Neural cell (in vitro differentiated cells): ENCODE data around the gene OR51G1. TPM values are rescaled to one million over a fixed set of nuclear protein-coding genes. Genes with fewer than 3 reads are reported as not detected.

ENCODE experiments used
- H2AFZ ChIP-seq: fragments of 200-600, 300-800 bp; sonication (generic), shearing (Covaris generic); 2 replicates; pipeline ENCODE4 v1.6.0; 2014; ENCODE audit warnings: low read depth, mild to moderate bottlenecking, antibody characterized with exemption, low read length, moderate library complexity
- H3F3A ChIP-seq: fragments of 200-600 bp; shearing (Covaris generic); 2 replicates; pipeline ENCODE4 v1.6.1; 2016; ENCODE audit warnings: mild to moderate bottlenecking, moderate library complexity, mixed read lengths, antibody characterized with exemption, low read length; ENCODE audit not compliant: insufficient read depth, poor library complexity, severe bottlenecking
- H3K27ac ChIP-seq: fragments of 200-600, 300-800 bp; sonication (generic), shearing (Covaris generic); 2 replicates; pipeline ENCODE4 v1.5.1; 2014; ENCODE audit warnings: mild to moderate bottlenecking, low read length, moderate library complexity
- H3K27me3 ChIP-seq: fragments of 300-800, 200-600 bp; sonication (generic), shearing (Covaris generic); 2 replicates; pipeline ENCODE4 v1.6.0; 2014; ENCODE audit warnings: mild to moderate bottlenecking, low read depth, low read length, moderate library complexity; ENCODE audit not compliant: insufficient read depth
- H3K36me3 ChIP-seq: fragments of 300-800, 200-600 bp; sonication (generic), shearing (Covaris generic); 2 replicates; pipeline ENCODE4 v1.5.1; 2014; ENCODE audit warnings: mild to moderate bottlenecking, antibody characterized with exemption, low read length, moderate library complexity; ENCODE audit not compliant: insufficient read depth
- H3K4me2 ChIP-seq: fragments of 300-800, 200-600 bp; sonication (generic), shearing (Covaris generic); 2 replicates; pipeline ENCODE4 v1.6.0; 2014; ENCODE audit warnings: mild to moderate bottlenecking, low read length
- H3K4me3 ChIP-seq: fragments of 300-800, 200-600 bp; sonication (generic), shearing (Covaris generic); 2 replicates; pipeline ENCODE4 v1.5.1; 2014; ENCODE audit warnings: mild to moderate bottlenecking, low read length, moderate library complexity
- H3K79me2 ChIP-seq: fragments of 200-600 bp; shearing (Covaris generic); replicated peaks from 2 replicates; pipeline ENCODE4 v1.6.0; 2014; ENCODE audit warnings: mild to moderate bottlenecking, low read length, moderate library complexity; ENCODE audit not compliant: insufficient read depth
- H3K9ac ChIP-seq: fragments of 300-800, 200-600 bp; sonication (generic), shearing (Covaris generic); 2 replicates; pipeline ENCODE4 v1.6.1; 2016; ENCODE audit warnings: mild to moderate bottlenecking, low read length, mixed read lengths
- H3K9me2 ChIP-seq: fragments of 200-600 bp; shearing (Covaris generic); 2 replicates; pipeline ENCODE4 v1.6.1; 2016; ENCODE audit warnings: mild to moderate bottlenecking, low read length, mixed read lengths; ENCODE audit not compliant: insufficient read depth
- H3K9me3 ChIP-seq: fragments of 200-600, 300-800 bp; sonication (generic), shearing (Covaris generic); 2 replicates; pipeline ENCODE4 v1.6.1; 2016; ENCODE audit warnings: mild to moderate bottlenecking, mixed run types, low read length, moderate library complexity, mixed read lengths
- H4K20me1 ChIP-seq: fragments of 200-600 bp; shearing (Covaris generic); 2 replicates; pipeline ENCODE4 v1.6.1; 2016; ENCODE audit warnings: mild to moderate bottlenecking, mixed run types; ENCODE audit not compliant: insufficient read depth
- EP300 ChIP-seq: fragments of 450-650 bp; conservative IDR thresholded peaks from 2 replicates; pipeline ENCODE4 v1.6.1; 2014; ENCODE audit warnings: antibody characterized with exemption, mild to moderate bottlenecking, moderate library complexity; ENCODE audit not compliant: poor library complexity, severe bottlenecking
- EZH2 ChIP-seq: fragments of 200-600, 300-800 bp; shearing (Covaris generic), sonication (generic); IDR thresholded peaks from 2 replicates; pipeline ENCODE4 v1.6.1; 2014; ENCODE audit warnings: antibody characterized with exemption, low read length, borderline replicate concordance, mild to moderate bottlenecking; ENCODE audit not compliant: insufficient read depth, poor library complexity, severe bottlenecking
- MXI1 ChIP-seq: fragments of 450-650 bp; conservative IDR thresholded peaks from 2 replicates; pipeline ENCODE4 v1.6.1; 2014; ENCODE audit warnings: antibody characterized with exemption, mild to moderate bottlenecking; ENCODE audit not compliant: poor library complexity, severe bottlenecking
- POLR2AphosphoS5 ChIP-seq: IDR thresholded peaks from 2 replicates; pipeline ENCODE4 v1.6.1; 2012
- RAD21 ChIP-seq: fragments of 450-650 bp; conservative IDR thresholded peaks from 2 replicates; pipeline ENCODE4 v1.6.1; 2014; ENCODE audit warnings: antibody characterized with exemption, mild to moderate bottlenecking, moderate library complexity
- SMC3 ChIP-seq: fragments of 450-650 bp; conservative IDR thresholded peaks from 2 replicates; pipeline ENCODE4 v1.6.1; 2014; ENCODE audit warnings: antibody characterized with exemption, mild to moderate bottlenecking, moderate library complexity; ENCODE audit not compliant: poor library complexity
- TAF1 ChIP-seq: IDR thresholded peaks from 2 replicates; pipeline ENCODE4 v1.6.1; 2012; ENCODE audit warnings: low read depth
- polyA plus RNA-seq: library from polyadenylated mRNA; depleted of rRNA; stranded (reverse); fragments of >200 nt; gene quantifications from 2 replicates; pipeline ENCODE4 v1.2.3, GENCODE V29; 2014
- TF ChIP-seq, protein P1 (sequence below): IDR thresholded peaks from 2 replicates; pipeline ENCODE4 v1.6.1; 2012; ENCODE audit warnings: borderline replicate concordance
- TF ChIP-seq, protein P2 (sequence below): fragments of 450-650 bp; IDR thresholded peaks from 2 replicates; pipeline ENCODE4 v1.5.1; 2014; ENCODE audit warnings: antibody characterized with exemption, mild to moderate bottlenecking, moderate library complexity; ENCODE audit not compliant: poor library complexity, severe bottlenecking

Gene OR51G1
- polyA plus RNA-seq, 1 donor from 2014 or later: not detected

DNA sequence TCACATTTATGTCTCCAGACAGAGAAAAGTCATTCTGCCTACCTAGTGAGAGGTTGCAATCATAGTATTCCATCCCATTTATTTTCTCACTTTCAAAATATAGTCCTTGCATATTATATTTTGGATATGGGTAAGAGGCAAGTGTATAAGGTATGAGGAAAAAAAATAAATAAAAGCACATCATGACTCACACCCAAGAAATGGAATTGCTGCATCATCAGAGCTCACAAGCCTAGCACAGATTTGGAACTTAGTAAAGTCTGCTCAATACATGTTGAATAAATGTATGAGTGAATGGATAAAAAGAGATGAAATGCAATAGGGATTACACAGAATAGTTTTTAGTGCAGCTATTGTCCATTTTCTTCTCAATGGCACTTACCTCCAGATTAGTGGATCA lies 2.5 kb upstream of the OR51G1 start:
- Histone ChIP-seq H3K9ac (no peak overlapping the region), H3K36me3 (no peaks in the 10 kb centered on the region), H3F3A (no peaks in the 10 kb centered on the region), H3K27ac (no peak overlapping the region), H3K4me2 (no peak overlapping the region), H3K4me3 (no peak overlapping the region), H2AFZ (no peak overlapping the region), H3K27me3 (no peaks in the 10 kb centered on the region), H3K79me2 (no peaks in the 10 kb centered on the region), H3K9me2 (no peaks in the 10 kb centered on the region), H4K20me1 (no peaks in the 10 kb centered on the region), H3K9me3 (no peaks in the 10 kb centered on the region)
- no peak for TF ChIP-seq TAF1
- TF ChIP-seq, protein P1, sequence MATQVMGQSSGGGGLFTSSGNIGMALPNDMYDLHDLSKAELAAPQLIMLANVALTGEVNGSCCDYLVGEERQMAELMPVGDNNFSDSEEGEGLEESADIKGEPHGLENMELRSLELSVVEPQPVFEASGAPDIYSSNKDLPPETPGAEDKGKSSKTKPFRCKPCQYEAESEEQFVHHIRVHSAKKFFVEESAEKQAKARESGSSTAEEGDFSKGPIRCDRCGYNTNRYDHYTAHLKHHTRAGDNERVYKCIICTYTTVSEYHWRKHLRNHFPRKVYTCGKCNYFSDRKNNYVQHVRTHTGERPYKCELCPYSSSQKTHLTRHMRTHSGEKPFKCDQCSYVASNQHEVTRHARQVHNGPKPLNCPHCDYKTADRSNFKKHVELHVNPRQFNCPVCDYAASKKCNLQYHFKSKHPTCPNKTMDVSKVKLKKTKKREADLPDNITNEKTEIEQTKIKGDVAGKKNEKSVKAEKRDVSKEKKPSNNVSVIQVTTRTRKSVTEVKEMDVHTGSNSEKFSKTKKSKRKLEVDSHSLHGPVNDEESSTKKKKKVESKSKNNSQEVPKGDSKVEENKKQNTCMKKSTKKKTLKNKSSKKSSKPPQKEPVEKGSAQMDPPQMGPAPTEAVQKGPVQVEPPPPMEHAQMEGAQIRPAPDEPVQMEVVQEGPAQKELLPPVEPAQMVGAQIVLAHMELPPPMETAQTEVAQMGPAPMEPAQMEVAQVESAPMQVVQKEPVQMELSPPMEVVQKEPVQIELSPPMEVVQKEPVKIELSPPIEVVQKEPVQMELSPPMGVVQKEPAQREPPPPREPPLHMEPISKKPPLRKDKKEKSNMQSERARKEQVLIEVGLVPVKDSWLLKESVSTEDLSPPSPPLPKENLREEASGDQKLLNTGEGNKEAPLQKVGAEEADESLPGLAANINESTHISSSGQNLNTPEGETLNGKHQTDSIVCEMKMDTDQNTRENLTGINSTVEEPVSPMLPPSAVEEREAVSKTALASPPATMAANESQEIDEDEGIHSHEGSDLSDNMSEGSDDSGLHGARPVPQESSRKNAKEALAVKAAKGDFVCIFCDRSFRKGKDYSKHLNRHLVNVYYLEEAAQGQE: no peak
- no peak for TF ChIP-seq MXI1
- TF ChIP-seq EP300: no peak
- no peak for TF ChIP-seq RAD21
- TF ChIP-seq, protein P2, sequence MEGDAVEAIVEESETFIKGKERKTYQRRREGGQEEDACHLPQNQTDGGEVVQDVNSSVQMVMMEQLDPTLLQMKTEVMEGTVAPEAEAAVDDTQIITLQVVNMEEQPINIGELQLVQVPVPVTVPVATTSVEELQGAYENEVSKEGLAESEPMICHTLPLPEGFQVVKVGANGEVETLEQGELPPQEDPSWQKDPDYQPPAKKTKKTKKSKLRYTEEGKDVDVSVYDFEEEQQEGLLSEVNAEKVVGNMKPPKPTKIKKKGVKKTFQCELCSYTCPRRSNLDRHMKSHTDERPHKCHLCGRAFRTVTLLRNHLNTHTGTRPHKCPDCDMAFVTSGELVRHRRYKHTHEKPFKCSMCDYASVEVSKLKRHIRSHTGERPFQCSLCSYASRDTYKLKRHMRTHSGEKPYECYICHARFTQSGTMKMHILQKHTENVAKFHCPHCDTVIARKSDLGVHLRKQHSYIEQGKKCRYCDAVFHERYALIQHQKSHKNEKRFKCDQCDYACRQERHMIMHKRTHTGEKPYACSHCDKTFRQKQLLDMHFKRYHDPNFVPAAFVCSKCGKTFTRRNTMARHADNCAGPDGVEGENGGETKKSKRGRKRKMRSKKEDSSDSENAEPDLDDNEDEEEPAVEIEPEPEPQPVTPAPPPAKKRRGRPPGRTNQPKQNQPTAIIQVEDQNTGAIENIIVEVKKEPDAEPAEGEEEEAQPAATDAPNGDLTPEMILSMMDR: no peak
- no peak for TF ChIP-seq POLR2AphosphoS5
- no peak for TF ChIP-seq SMC3
- no peak for TF ChIP-seq EZH2

DNA sequence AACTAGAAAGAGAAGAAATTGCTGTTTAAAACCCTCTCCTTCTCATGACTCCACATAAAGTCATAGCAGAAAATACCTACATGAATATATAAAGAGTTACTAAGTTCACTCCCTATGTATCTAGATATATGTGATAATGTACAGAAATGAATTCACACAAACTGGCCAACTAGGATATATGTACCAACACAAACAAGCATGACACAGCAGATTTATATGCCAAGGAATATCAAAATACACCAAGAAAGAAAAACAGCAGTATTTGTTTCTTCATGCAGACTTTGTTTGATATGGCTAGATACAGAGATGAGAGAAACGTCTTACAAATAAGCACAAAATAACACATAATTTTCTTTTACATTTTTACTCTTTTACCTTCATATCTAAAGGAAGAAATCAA lies 1.8 kb downstream of the OR51G1 start:
- H4K20me1 ChIP-seq: no peaks in the 10 kb centered on the region
- H3K9ac ChIP-seq: no peak overlapping the region
- H3K9me2 ChIP-seq: no peaks in the 10 kb centered on the region
- no peaks in the 10 kb centered on the region for H3F3A ChIP-seq
- H3K27ac ChIP-seq: no peak overlapping the region
- H3K79me2 ChIP-seq: no peaks in the 10 kb centered on the region
- TF ChIP-seq, protein P1: no peak
- no peak for TF ChIP-seq TAF1
- TF ChIP-seq EZH2: no peak
- TF ChIP-seq SMC3: no peak
- no peak for TF ChIP-seq POLR2AphosphoS5
- no peak for TF ChIP-seq RAD21
- no peak for TF ChIP-seq MXI1
- TF ChIP-seq, protein P2: no peak
- TF ChIP-seq EP300: no peak
- H2AFZ ChIP-seq: no peak overlapping the region
- no peaks in the 10 kb centered on the region for H3K27me3 ChIP-seq
- no peak overlapping the region for H3K4me3 ChIP-seq
- no peak overlapping the region for H3K4me2 ChIP-seq
- no peaks in the 10 kb centered on the region for H3K9me3 ChIP-seq
- H3K36me3 ChIP-seq: no peaks in the 10 kb centered on the region
